Activated T-helper 2 cell treated with anti-CD3 and anti-CD28 coated beads, Interferon-gamma antibody, Interleukin-2, Interleukin-4, amounts not matched to agents 10 μg/mL and 5 μg/mL and 100 μg/mL, durations not matched to agents 14 hours and 24 hours and 36 hours (primary cell): ENCODE results near the gene ADGRV1. TPM values are rescaled to one million over a fixed set of nuclear protein-coding genes. Genes with fewer than 3 reads are reported as not detected.

ENCODE experiments used
- DNase-seq: peaks from one replicate; pipeline ENCODE4 v3.0.0; 2021; ENCODE audit warnings: low spot score
- H3K27ac Mint-ChIP-seq: one replicate; pipeline ENCODE4 v1.8.0; 2021; ENCODE audit warnings: mixed read lengths
- H3K27me3 Mint-ChIP-seq: one replicate; pipeline ENCODE4 v1.8.0; 2021; ENCODE audit warnings: low read depth, mixed read lengths
- H3K36me3 Mint-ChIP-seq: one replicate; pipeline ENCODE4 v1.8.0; 2021; ENCODE audit warnings: low read depth, mixed read lengths
- H3K4me1 Mint-ChIP-seq: one replicate; pipeline ENCODE4 v1.8.0; 2021; ENCODE audit warnings: low read depth, mixed read lengths
- H3K4me3 Mint-ChIP-seq: one replicate; pipeline ENCODE4 v1.8.0; 2021; ENCODE audit warnings: low read depth, mild to moderate bottlenecking, moderate library complexity, mixed read lengths
- H3K9me3 Mint-ChIP-seq: one replicate; pipeline ENCODE4 v1.8.0; 2021; ENCODE audit warnings: mixed read lengths
- intact Hi-C: fragments of 100-400 bp; cut with micrococcal nuclease; formaldehyde crosslinking; loops from one replicate; pipeline ENCODE4 v1.15.1; 2023
- total RNA-seq: library from RNA; stranded (reverse); gene quantifications from 2 replicates; pipeline ENCODE4 v1.2.3, GENCODE V29; 2022

The ADGRV1 gene
- total RNA-seq, 1 donor from 2014 or later: 12.4 TPM

- no peak overlapping the region for H3K27ac Mint-ChIP-seq
- no peaks in the 10 kb centered on the region for H3K9me3 Mint-ChIP-seq
- no peak for DNase-seq
- peaks cover 32% of the 10 kb centered on the region for H3K27me3 Mint-ChIP-seq
- H3K4me1 Mint-ChIP-seq: no peaks in the 10 kb centered on the region
- no peaks in the 10 kb centered on the region for H3K36me3 Mint-ChIP-seq
- intact Hi-C loops: no loop called here
- no peak overlapping the region for H3K4me3 Mint-ChIP-seq
Observed at GRCh38 chr5:90888511-90889324, 330.1 kb downstream of the ADGRV1 start.

GRCh38 chr5:90889325-90889600, 330.7 kb downstream of the ADGRV1 start:
- no peak for DNase-seq
- no peak overlapping the region for H3K27ac Mint-ChIP-seq
- H3K27me3 Mint-ChIP-seq: peaks cover 27% of the 10 kb centered on the region
- no peaks in the 10 kb centered on the region for H3K36me3 Mint-ChIP-seq
- intact Hi-C loops: no loop called here
- H3K4me3 Mint-ChIP-seq: no peak overlapping the region
- H3K9me3 Mint-ChIP-seq: no peaks in the 10 kb centered on the region
- H3K4me1 Mint-ChIP-seq: no peaks in the 10 kb centered on the region

DNA sequence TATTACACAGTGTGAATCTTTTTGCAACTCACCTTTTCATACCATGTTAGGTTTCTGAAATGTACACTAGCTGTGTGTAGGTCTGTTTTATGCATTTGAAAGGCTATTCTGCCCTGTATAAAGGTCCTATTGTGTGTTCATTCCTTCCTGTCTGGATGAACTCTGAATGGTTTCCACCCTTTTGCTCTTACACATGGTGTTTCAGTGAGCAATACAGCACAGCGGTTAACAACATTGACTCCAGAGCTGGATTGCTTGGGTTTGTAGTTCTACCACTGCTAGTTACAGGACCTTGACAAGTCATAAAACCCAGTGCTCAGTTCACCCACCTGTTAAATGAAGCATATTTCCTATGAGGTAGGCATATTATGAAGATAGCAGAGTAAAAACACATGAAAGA, 331.6 kb downstream of the ADGRV1 start:
- no peak overlapping the region for H3K27ac Mint-ChIP-seq
- H3K4me3 Mint-ChIP-seq: no peak overlapping the region
- intact Hi-C loops: loop anchor here (2.0 kb wide), 1 partner anchor 13 kb away; no protein-coding TSS in a partner anchor
- H3K36me3 Mint-ChIP-seq: no peaks in the 10 kb centered on the region
- peaks cover 19% of the 10 kb centered on the region for H3K27me3 Mint-ChIP-seq
- H3K4me1 Mint-ChIP-seq: no peaks in the 10 kb centered on the region
- DNase-seq: no peak
- no peaks in the 10 kb centered on the region for H3K9me3 Mint-ChIP-seq

DNA sequence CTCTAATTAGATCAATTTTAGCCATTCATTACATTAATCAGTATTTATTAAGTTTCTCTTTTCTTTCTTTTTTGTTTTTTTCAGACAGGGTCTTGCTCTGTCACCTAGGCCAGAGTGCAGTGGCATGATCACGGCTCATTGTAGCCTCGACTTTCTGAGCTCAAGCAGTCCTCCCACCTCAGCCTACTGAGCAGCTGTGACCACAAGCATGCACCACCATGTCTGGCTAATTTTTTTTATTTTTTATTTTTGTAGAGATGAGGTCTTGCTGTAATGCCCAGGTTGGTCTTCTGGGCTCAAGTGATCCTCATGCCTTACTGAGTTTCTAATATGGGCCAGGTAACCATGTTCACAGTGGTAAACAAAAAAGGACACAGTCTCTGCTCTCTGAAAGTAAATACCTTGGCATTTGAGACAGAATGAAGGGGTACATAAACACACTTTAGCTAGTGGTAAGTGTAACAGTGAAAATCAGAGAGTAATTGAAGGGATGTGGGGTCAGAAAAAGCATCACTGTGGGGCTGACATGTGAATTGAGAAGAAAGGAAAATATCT, 336.3 kb downstream of the ADGRV1 start:
- Mint-ChIP-seq H3K36me3 (no peaks in the 10 kb centered on the region), H3K4me1 (no peaks in the 10 kb centered on the region), H3K27ac (no peak overlapping the region), H3K27me3 (peaks cover 2% of the 10 kb centered on the region), H3K4me3 (no peak overlapping the region), H3K9me3 (no peaks in the 10 kb centered on the region)
- intact Hi-C loops: no loop called here
- no peak for DNase-seq

- H3K27me3 Mint-ChIP-seq: peaks cover 4% of the 10 kb centered on the region
- no peak overlapping the region for H3K4me3 Mint-ChIP-seq
- intact Hi-C loops: no loop called here
- no peaks in the 10 kb centered on the region for H3K36me3 Mint-ChIP-seq
- no peak overlapping the region for H3K27ac Mint-ChIP-seq
- no peaks in the 10 kb centered on the region for H3K9me3 Mint-ChIP-seq
- no peaks in the 10 kb centered on the region for H3K4me1 Mint-ChIP-seq
- DNase-seq: no peak
Observed at GRCh38 chr5:90897618-90898017, 339.0 kb downstream of the ADGRV1 start.

DNA sequence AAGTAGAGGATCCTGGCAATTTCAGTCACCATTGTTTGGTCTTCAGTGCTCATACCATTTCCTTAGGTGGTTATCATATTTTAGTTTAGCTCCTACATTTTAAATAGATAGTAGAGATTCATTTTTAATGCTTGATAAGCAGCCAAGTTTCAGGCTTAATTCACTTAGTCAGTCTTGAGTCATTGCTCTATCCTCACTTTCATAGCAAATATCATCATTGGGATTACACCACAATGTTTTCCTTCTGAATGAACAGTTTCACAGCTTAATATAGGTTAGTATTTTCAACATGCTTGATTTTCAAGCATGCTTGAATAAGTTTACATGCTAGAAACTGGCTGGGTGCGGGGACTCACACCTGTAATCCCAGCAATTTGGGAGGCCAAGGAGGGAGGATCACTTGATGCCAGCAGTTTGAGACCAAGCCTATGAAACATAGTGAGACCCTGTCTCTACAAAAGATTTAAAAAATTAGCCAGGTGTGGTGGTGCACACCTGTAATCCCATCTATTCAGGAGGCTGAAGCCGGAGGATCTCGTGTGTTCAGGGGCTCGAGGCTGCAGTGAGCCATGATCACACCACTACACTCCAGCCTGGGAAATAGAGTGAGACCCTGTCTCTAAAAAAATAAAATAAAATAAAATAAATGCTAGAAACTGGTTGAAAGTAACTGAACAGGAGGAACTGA, 339.9 kb downstream of the ADGRV1 start:
- Mint-ChIP-seq H3K9me3 (no peaks in the 10 kb centered on the region), H3K36me3 (no peaks in the 10 kb centered on the region), H3K4me3 (no peak overlapping the region), H3K27me3 (peaks cover 1% of the 10 kb centered on the region), H3K27ac (no peak overlapping the region), H3K4me1 (no peaks in the 10 kb centered on the region)
- intact Hi-C loops: no loop called here
- no peak for DNase-seq

- Mint-ChIP-seq H3K4me3 (no peak overlapping the region), H3K27ac (no peak overlapping the region), H3K4me1 (no peaks in the 10 kb centered on the region), H3K9me3 (no peaks in the 10 kb centered on the region), H3K27me3 (peaks cover 3% of the 10 kb centered on the region), H3K36me3 (no peaks in the 10 kb centered on the region)
- intact Hi-C loops: no loop called here
- DNase-seq: no peak
Observed at GRCh38 chr5:90899014-90899604, 340.5 kb downstream of the ADGRV1 start.

DNA sequence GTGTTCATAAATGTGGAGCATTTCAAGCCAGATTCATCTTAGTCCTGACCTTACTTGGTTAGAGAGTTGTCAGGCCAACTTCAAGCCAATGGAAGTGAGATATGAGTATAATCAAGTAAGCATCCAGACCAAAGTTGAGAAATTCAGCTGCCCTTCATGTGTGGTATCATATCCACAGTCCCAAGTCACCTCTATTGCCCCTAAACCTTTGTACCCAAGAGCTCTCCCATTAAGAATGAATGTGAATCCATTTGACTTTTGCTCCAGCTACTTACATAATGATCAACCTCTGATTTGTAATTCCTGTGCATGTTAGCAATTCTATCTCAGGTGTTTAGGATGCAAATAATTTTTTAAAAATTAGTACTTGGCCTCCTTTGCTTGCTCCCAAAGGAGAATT, 342.7 kb downstream of the ADGRV1 start:
- Mint-ChIP-seq H3K27ac (no peak overlapping the region), H3K36me3 (no peaks in the 10 kb centered on the region), H3K4me3 (no peak overlapping the region), H3K9me3 (no peaks in the 10 kb centered on the region), H3K27me3 (peaks cover 14% of the 10 kb centered on the region), H3K4me1 (no peaks in the 10 kb centered on the region)
- DNase-seq: no peak
- intact Hi-C loops: no loop called here

DNA sequence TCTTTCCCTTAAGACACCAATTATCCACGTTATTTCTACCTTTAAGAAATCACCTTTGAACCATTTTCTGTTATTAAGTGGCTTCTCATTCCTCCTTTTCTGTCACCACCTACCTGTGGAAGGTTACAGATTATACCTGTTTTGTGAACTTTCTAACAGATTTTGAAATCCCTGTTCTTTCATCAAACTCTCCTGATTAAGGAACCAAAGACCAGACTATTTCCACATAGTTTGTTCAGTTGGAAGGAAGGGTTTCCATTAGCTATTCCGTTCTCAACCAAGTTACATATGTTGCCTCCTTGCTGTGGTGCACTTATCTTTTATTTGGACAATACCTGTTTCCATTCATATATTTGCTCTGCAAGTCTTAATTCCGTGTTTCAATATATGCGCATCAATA, 343.6 kb downstream of the ADGRV1 start:
- Mint-ChIP-seq H3K36me3 (no peaks in the 10 kb centered on the region), H3K9me3 (no peaks in the 10 kb centered on the region), H3K27me3 (peaks cover 18% of the 10 kb centered on the region), H3K4me1 (no peaks in the 10 kb centered on the region), H3K4me3 (no peak overlapping the region), H3K27ac (no peak overlapping the region)
- intact Hi-C loops: no loop called here
- no peak for DNase-seq

DNA sequence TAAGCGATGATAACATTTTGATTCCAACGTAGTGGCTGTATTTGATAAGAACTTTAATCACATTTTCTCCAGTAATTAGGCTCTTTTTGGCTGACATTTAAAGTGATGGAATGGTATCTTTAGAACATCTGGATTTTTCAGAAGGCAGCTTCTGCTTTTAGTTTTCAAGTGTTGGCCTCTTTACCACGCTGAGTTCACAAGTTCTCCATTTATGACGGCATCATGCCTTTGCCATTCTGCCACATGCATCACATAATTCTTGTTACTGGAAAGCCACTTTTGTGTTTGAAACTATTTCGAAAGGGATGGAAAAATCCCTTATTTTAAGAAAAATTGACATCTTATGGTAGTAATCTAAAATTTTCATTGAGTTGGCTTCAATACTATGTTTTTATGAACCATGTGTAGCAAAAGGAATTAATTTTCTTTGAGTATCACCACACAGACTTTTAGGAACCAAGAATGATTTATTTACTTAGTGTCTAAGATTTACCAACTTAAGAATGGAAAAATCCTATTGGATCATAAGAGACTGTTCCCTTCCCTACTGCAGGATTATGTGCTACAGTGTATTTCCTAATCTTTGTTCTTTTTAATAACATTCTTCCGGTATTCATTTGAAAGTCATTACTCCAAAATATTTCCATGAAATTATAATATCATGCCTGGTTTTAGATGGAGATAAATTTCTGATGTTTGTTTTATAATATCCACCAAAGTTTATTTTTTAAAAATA, 344.2 kb downstream of the ADGRV1 start:
- no peaks in the 10 kb centered on the region for H3K9me3 Mint-ChIP-seq
- intact Hi-C loops: no loop called here
- H3K27ac Mint-ChIP-seq: no peak overlapping the region

GRCh38 chr5:90909101-90909503, 350.5 kb downstream of the ADGRV1 start:
- Mint-ChIP-seq H3K4me1 (peaks cover 2% of the 10 kb centered on the region), H3K36me3 (no peaks in the 10 kb centered on the region), H3K27ac (no peak overlapping the region), H3K9me3 (no peaks in the 10 kb centered on the region), H3K27me3 (peaks cover 24% of the 10 kb centered on the region), H3K4me3 (no peak overlapping the region)
- intact Hi-C loops: no loop called here
- DNase-seq: no peak

More for the DNA sequence above, 344.2 kb downstream of the ADGRV1 start:
- peaks cover 20% of the 10 kb centered on the region for H3K27me3 Mint-ChIP-seq
- H3K4me1 Mint-ChIP-seq: no peaks in the 10 kb centered on the region
- H3K36me3 Mint-ChIP-seq: no peaks in the 10 kb centered on the region
- DNase-seq: no peak
- H3K4me3 Mint-ChIP-seq: no peak overlapping the region

- Mint-ChIP-seq H3K36me3 (no peaks in the 10 kb centered on the region), H3K4me1 (peaks cover 2% of the 10 kb centered on the region), H3K27ac (no peak overlapping the region), H3K27me3 (peaks cover 21% of the 10 kb centered on the region), H3K9me3 (no peaks in the 10 kb centered on the region), H3K4me3 (no peak overlapping the region)
- intact Hi-C loops: no loop called here
- no peak for DNase-seq
Observed at GRCh38 chr5:90909940-90910339, 351.3 kb downstream of the ADGRV1 start.
